Lower leg skin (tissue), 3 donors: ENCODE data around the gene WFS1.

ENCODE experiments used
- CTCF ChIP-seq, 3 donors: fragments of 450-650 bp; IDR thresholded peaks; one replicate each; pipeline ENCODE4 v1.5.1; 2016; ENCODE audit warnings: antibody characterized with exemption in 3 of 3, mild to moderate bottlenecking in 3 of 3, moderate library complexity in 2 of 3
- POLR2A ChIP-seq, 2 donors: fragments of 450-650 bp; IDR thresholded peaks; one replicate each; pipeline ENCODE4 v1.6.1; 2016 to 2017; ENCODE audit warnings: antibody characterized with exemption in 2 of 2, mild to moderate bottlenecking in 1 of 2, moderate library complexity in 1 of 2

GRCh38 chr4:6252051-6252450, 17.6 kb upstream of the WFS1 start:
- no peak for TF ChIP-seq POLR2A (IDR thresholded peaks at IDR 0.05)
- TF ChIP-seq CTCF (IDR thresholded peaks at IDR 0.05) = no peak
